H1 (cell line): ENCODE measurements around the gene TBX2. TPM values are rescaled to one million over a fixed set of nuclear protein-coding genes. Genes with fewer than 3 reads are reported as not detected.

ENCODE experiments used
- CTCF ChIA-PET: fragments of 300-600 bp; sonication (Branson Sonifier 250); formaldehyde crosslinking; loops from one replicate; lab custom pipeline; 2021; ENCODE audit not compliant: partially characterized antibody; lab: Charles Lee
- POLR2A ChIA-PET: fragments of 300-600 bp; sonication (Branson Sonifier 250); formaldehyde crosslinking; loops from one replicate; lab custom pipeline; 2021; ENCODE audit warnings: inconsistent platforms; ENCODE audit not compliant: partially characterized antibody; lab: Charles Lee
- DNase-seq, 2 experiments: peaks; one replicate each; pipeline versions ENCODE4 v3.0.0 to v3.0.0-alpha.2; 2010 to 2022; ENCODE audit warnings: low spot score in 2 of 2, low read depth in 1 of 2, mixed read lengths in 1 of 2
- FAIRE-seq: peaks from 2 replicates; lab custom pipeline; 2011; peaks lifted over from hg19 to GRCh38; lab: Jason Lieb, UNC
- H2AFZ ChIP-seq: 2 replicates; pipeline ENCODE4 v1.8.1; 2012; ENCODE audit warnings: low read length, inconsistent platforms
- H2AK5ac ChIP-seq: 2 replicates; pipeline ENCODE4 v1.6.1; 2013; ENCODE audit warnings: low read depth, low read length
- H2BK120ac ChIP-seq: replicated peaks from 2 replicates; pipeline ENCODE3; 2013; ENCODE audit warnings: low read depth, low read length, inconsistent platforms
- H2BK12ac ChIP-seq: 2 replicates; pipeline ENCODE4 v1.6.1; 2013; ENCODE audit warnings: low read depth, low read length
- H2BK15ac ChIP-seq: 2 replicates; pipeline ENCODE4 v1.6.1; 2013; ENCODE audit warnings: low read length
- H2BK20ac ChIP-seq: 2 replicates; pipeline ENCODE4 v1.6.1; 2013; ENCODE audit warnings: low read length
- H2BK5ac ChIP-seq: 2 replicates; pipeline ENCODE4 v1.6.1; 2013; ENCODE audit warnings: low read depth, low read length
- H3K14ac ChIP-seq: 2 replicates; pipeline ENCODE4 v1.6.1; 2013; ENCODE audit warnings: inconsistent platforms; ENCODE audit not compliant: insufficient read length
- H3K18ac ChIP-seq: 2 replicates; pipeline ENCODE4 v1.6.1; 2013; ENCODE audit warnings: low read length; ENCODE audit errors: extremely low read depth
- H3K23ac ChIP-seq: 2 replicates; pipeline ENCODE4 v1.6.1; 2013; ENCODE audit warnings: inconsistent platforms; ENCODE audit not compliant: insufficient read length
- H3K23me2 ChIP-seq: 2 replicates; pipeline ENCODE4 v1.6.1; 2013; ENCODE audit warnings: low read depth, low read length
- H3K27ac ChIP-seq: 2 replicates; pipeline ENCODE4 v1.6.1; 2011; ENCODE audit warnings: low read depth, low read length, inconsistent platforms
- H3K27me3 ChIP-seq, 4 experiments: replicated peaks in 1 of 4; 1 replicate in 1 of 4; 2 replicates in 3 of 4; pipeline versions ENCODE4 v1.6.1 to v1.8.1; 2011 to 2013; ENCODE audit warnings: low read length in 3 of 4, mild to moderate bottlenecking in 3 of 4, inconsistent platforms in 2 of 4, mixed read lengths in 2 of 4, moderate library complexity in 1 of 4; ENCODE audit not compliant: control insufficient read depth in 3 of 4, insufficient read depth in 3 of 4; ENCODE audit errors: extremely low read depth in 1 of 4
- H3K36me3 ChIP-seq, 4 experiments: 2 replicates each; pipeline versions ENCODE4 v1.6.1 to v1.8.1; 2011 to 2013; ENCODE audit warnings: mild to moderate bottlenecking in 4 of 4, low read length in 3 of 4, moderate library complexity in 2 of 4, control low read depth in 1 of 4, inconsistent platforms in 1 of 4; ENCODE audit not compliant: insufficient read depth in 4 of 4, control insufficient read depth in 2 of 4
- H3K4ac ChIP-seq: replicated peaks from 2 replicates; pipeline ENCODE3; 2013; ENCODE audit warnings: low read length, low read depth, mixed read lengths, inconsistent platforms; ENCODE audit not compliant: insufficient read length
- H3K4me1 ChIP-seq, 4 experiments: replicated peaks in 1 of 4; 1 replicate in 1 of 4; 2 replicates in 3 of 4; pipeline versions ENCODE4 v1.6.1 to v1.8.1; 2011 to 2013; ENCODE audit warnings: low read length in 3 of 4, inconsistent platforms in 2 of 4, mixed read lengths in 1 of 4; ENCODE audit not compliant: insufficient read depth in 4 of 4, control insufficient read depth in 3 of 4
- H3K4me2 ChIP-seq, 2 experiments: 2 replicates each; pipeline versions ENCODE4 v1.6.1 to v1.8.1; 2011 to 2013; ENCODE audit warnings: low read depth in 2 of 2, low read length in 2 of 2, control low read depth in 1 of 2, inconsistent platforms in 1 of 2, mild to moderate bottlenecking in 1 of 2; ENCODE audit not compliant: insufficient read depth in 1 of 2
- H3K4me3 ChIP-seq, 4 experiments: fragments of 200-600, 300-600 bp in 1 of 4; sonication (generic), shearing (Covaris generic), sonication (Bioruptor Twin) in 1 of 4; 2 replicates each; pipeline versions ENCODE4 v1.5.1 to v1.8.1; 2011 to 2016; ENCODE audit warnings: low read length in 4 of 4, low read depth in 3 of 4, control low read depth in 2 of 4, inconsistent platforms in 2 of 4, mild to moderate bottlenecking in 2 of 4, mixed read lengths in 1 of 4, moderate library complexity in 1 of 4; ENCODE audit not compliant: insufficient read depth in 2 of 4; ENCODE audit errors: extremely low read depth in 1 of 4
- H3K56ac ChIP-seq: replicated peaks from 2 replicates; pipeline ENCODE3; 2013; ENCODE audit warnings: low read depth, mild to moderate bottlenecking, mixed read lengths, low read length, inconsistent platforms; ENCODE audit not compliant: insufficient read length
- H3K79me1 ChIP-seq: 2 replicates; pipeline ENCODE4 v1.6.1; 2013; ENCODE audit warnings: low read depth, low read length, control low read depth
- H3K79me2 ChIP-seq, 2 experiments: 2 replicates each; pipeline versions ENCODE4 v1.6.1 to v1.8.1; 2012 to 2013; ENCODE audit warnings: low read length in 2 of 2, mild to moderate bottlenecking in 2 of 2, inconsistent platforms in 1 of 2; ENCODE audit not compliant: insufficient read depth in 2 of 2, control insufficient read depth in 1 of 2
- H3K9ac ChIP-seq, 4 experiments: replicated peaks in 1 of 4; 1 replicate in 1 of 4; 2 replicates in 3 of 4; pipeline versions ENCODE4 v1.6.1 to v1.8.1; 2011 to 2013; ENCODE audit warnings: low read depth in 3 of 4, low read length in 3 of 4, control low read depth in 2 of 4, mild to moderate bottlenecking in 2 of 4, moderate library complexity in 2 of 4, inconsistent platforms in 1 of 4; ENCODE audit errors: extremely low read depth in 1 of 4
- H3K9me3 ChIP-seq, 2 experiments: 2 replicates each; pipeline versions ENCODE4 v1.6.1 to v1.8.1; 2012 to 2013; ENCODE audit warnings: mild to moderate bottlenecking in 2 of 2, moderate library complexity in 2 of 2, control low read depth in 1 of 2, inconsistent platforms in 1 of 2, low read depth in 1 of 2, low read length in 1 of 2, mixed read lengths in 1 of 2; ENCODE audit not compliant: insufficient read depth in 2 of 2
- H4K20me1 ChIP-seq, 2 experiments: replicated peaks in 1 of 2; 2 replicates each; pipeline versions ENCODE3 to v1.8.1; 2011 to 2013; ENCODE audit warnings: inconsistent platforms in 2 of 2, low read length in 2 of 2, mild to moderate bottlenecking in 1 of 2; ENCODE audit not compliant: insufficient read depth in 2 of 2, control insufficient read depth in 1 of 2
- H4K5ac ChIP-seq: 2 replicates; pipeline ENCODE4 v1.6.1; 2013; ENCODE audit warnings: low read length, low read depth, mixed read lengths, inconsistent platforms; ENCODE audit not compliant: insufficient read length
- H4K8ac ChIP-seq: 2 replicates; pipeline ENCODE4 v1.8.0; 2013; ENCODE audit warnings: mild to moderate bottlenecking, moderate library complexity, low read length, inconsistent platforms; ENCODE audit not compliant: insufficient read depth; ENCODE audit errors: extremely low read depth
- H4K91ac ChIP-seq: replicated peaks from 2 replicates; pipeline ENCODE3; 2013; ENCODE audit warnings: low read length, mixed read lengths, inconsistent platforms; ENCODE audit not compliant: insufficient read length
- POU5F1 ChIP-seq: IDR thresholded peaks from 2 replicates; pipeline ENCODE4 v1.6.1; 2011; ENCODE audit warnings: low read depth, mild to moderate bottlenecking, low read length, moderate library complexity
- WGBS, 2 experiments: shearing (Covaris generic) in 1 of 2; methylation state at CpG; one replicate each; pipeline versions ENCODE4 v1.1.6 to v1.1.7; 2013 to 2015; ENCODE audit warnings: low lambda C conversion rate in 2 of 2, mixed read lengths in 2 of 2, inconsistent platforms in 1 of 2, low coverage in 1 of 2, missing lambda C conversion rate in 1 of 2; ENCODE audit not compliant: insufficient replicate concordance in 2 of 2, insufficient coverage in 1 of 2, insufficient read length in 1 of 2; ENCODE audit errors: extremely low coverage in 1 of 2, missing lambda C conversion rate in 1 of 2; 5-methylcytosine and 5-hydroxymethylcytosine counted together
- polyA plus RNA-seq, 7 experiments: library from polyadenylated mRNA; depleted of rRNA in 3 of 7; stranded (reverse) in 5 of 7; unstranded in 2 of 7; fragments of >200 nt in 5 of 7; fragments of 200-250 nt in 2 of 7; gene quantifications; 1 replicate in 5 of 7; 2 replicates in 1 of 7; 4 replicates in 1 of 7; pipeline versions ENCODE4 v1.2.1 to v1.2.3, GENCODE V29; 2011 to 2013; ENCODE audit warnings: missing spikeins in 2 of 7, mixed read lengths in 2 of 7
- total RNA-seq: library from RNA; stranded (reverse); fragmentation: NEBNext Ultra II Directional; extraction: Animal tissue kit (Norgen Biotek cat#: 25700); gene quantifications from 2 replicates; pipeline ENCODE4 v1.2.1, GENCODE V29; 2021

The TBX2 gene
- total and polyA plus RNA-seq, 2 of the 8 experiments (the other 6 are each of a cell fraction or from before 2014, with no cell fraction given) = not detected

DNA sequence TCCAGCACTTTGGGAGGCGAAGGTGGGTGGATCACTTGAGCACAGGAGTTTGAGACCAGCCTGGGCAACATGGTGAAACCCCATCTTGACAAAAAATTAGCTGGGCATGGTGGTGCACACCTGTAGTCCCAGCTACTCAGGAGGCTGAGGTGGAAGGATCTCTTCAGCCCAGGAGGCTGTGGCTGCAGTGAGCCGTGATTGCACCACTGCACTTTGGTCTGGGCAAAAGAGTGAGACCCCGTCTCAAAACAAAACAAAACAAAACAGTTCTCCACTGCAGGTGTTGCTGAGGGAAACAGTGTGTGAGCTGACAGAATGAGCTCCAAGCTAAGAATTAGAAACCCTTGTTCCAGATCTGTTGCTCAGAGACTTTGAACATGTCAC is 35.2 kb upstream of the TBX2 start:
- FAIRE-seq = no peak
- Histone ChIP-seq H3K79me1 (no peaks in the 10 kb centered on the region), H3K23me2 (no peaks in the 10 kb centered on the region), H3K4me2 (no peak overlapping the region), H2BK12ac (no peak overlapping the region), H3K18ac (no peak overlapping the region), H4K20me1 (peaks cover 0 to 2% of the 10 kb centered on the region in 2 experiments), H2BK120ac (no peak overlapping the region), H3K14ac (no peak overlapping the region), H3K9ac (no peak overlapping the region), H3K4me3 (no peak overlapping the region), H3K27me3 (no peaks in the 10 kb centered on the region; a peak in 1 of 7 replicates), H2BK5ac (no peak overlapping the region), H3K4ac (no peak overlapping the region), H2AFZ (no peak overlapping the region), H4K5ac (no peak overlapping the region), H4K8ac (no peak overlapping the region), H3K23ac (no peak overlapping the region), H3K27ac (no peak overlapping the region), H2BK15ac (no peak overlapping the region), H2AK5ac (no peak overlapping the region), H4K91ac (no peak overlapping the region), H3K56ac (no peak overlapping the region), H3K9me3 (no peaks in the 10 kb centered on the region), H2BK20ac (no peak overlapping the region), H3K79me2 (no peaks in the 10 kb centered on the region), H3K4me1 (peaks cover 0 to 3% (median 0%) of the 10 kb centered on the region in 4 experiments; a peak in 1 of 7 replicates), H3K36me3 (no peaks in the 10 kb centered on the region)
- 88% methylated on average over 3 of the region's 3 CpGs; no CpG with 5 or more reads in 1 of the 2 experiments for WGBS, 2 experiments
- ChIA-PET CTCF (interaction anchor here (1.1 to 2.1 kb wide), 3 partner anchors 15 to 363 kb away, joined by 3 to 8 read pairs (median 3); no protein-coding TSS in a partner anchor), POLR2A (no interaction called here)
- no peak for DNase-seq
- TF ChIP-seq POU5F1 = no peak
